PFSK-1 (cell line): ENCODE results near the gene FYN.

ENCODE experiments used
- FOXP2 ChIP-seq: optimal IDR thresholded peaks from 2 replicates; pipeline ENCODE3; 2011; ENCODE audit warnings: borderline replicate concordance, control low read depth, inconsistent platforms; ENCODE audit not compliant: insufficient read depth; ENCODE audit errors: extremely low read length, extremely low read depth
- POLR2AphosphoS5 ChIP-seq: IDR thresholded peaks from 2 replicates; pipeline ENCODE4 v1.6.1; 2012; ENCODE audit warnings: low read depth, mild to moderate bottlenecking, control low read depth, low read length, moderate library complexity
- SIN3A ChIP-seq: IDR thresholded peaks from 2 replicates; pipeline ENCODE4 v1.6.1; 2012; ENCODE audit warnings: mild to moderate bottlenecking, low read length, moderate library complexity, borderline replicate concordance; ENCODE audit not compliant: insufficient read depth
- TAF1 ChIP-seq: IDR thresholded peaks from 2 replicates; pipeline ENCODE4 v1.6.1; 2012; ENCODE audit warnings: low read length, control low read depth, borderline replicate concordance; ENCODE audit not compliant: insufficient read depth
- TF ChIP-seq, protein P1 (sequence below), 2 experiments: IDR thresholded peaks; 2 replicates each; pipeline versions ENCODE4 v1.6.1 to v1.8.0; 2011 to 2012; ENCODE audit warnings: low read depth in 2 of 2, low read length in 2 of 2, control low read depth in 1 of 2, inconsistent platforms in 1 of 2, mild to moderate bottlenecking in 1 of 2, moderate library complexity in 1 of 2; ENCODE audit not compliant: insufficient read depth in 1 of 2

DNA sequence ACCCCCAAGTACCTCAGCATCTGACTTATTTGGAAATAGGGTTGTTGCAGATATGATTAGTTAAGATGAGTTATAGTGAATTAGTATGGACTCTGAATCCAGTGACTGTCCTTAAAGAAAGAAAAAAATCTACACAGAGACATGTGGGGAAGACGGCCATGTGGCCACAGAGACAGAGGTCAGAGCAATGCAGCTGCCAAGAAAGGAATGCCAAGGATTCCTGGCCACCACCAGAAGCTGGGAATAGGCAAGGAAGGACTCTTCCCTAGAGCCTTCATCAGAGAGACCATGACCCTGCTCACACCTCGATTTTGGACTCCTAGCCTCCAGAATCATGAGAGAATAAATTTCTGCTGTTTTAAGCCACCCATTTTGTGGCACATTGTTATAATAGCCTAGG, 81.8 kb downstream of the FYN start:
- TF ChIP-seq POLR2AphosphoS5: no peak
- TF ChIP-seq SIN3A: no peak
- no peak for TF ChIP-seq TAF1
- TF ChIP-seq, protein P1, sequence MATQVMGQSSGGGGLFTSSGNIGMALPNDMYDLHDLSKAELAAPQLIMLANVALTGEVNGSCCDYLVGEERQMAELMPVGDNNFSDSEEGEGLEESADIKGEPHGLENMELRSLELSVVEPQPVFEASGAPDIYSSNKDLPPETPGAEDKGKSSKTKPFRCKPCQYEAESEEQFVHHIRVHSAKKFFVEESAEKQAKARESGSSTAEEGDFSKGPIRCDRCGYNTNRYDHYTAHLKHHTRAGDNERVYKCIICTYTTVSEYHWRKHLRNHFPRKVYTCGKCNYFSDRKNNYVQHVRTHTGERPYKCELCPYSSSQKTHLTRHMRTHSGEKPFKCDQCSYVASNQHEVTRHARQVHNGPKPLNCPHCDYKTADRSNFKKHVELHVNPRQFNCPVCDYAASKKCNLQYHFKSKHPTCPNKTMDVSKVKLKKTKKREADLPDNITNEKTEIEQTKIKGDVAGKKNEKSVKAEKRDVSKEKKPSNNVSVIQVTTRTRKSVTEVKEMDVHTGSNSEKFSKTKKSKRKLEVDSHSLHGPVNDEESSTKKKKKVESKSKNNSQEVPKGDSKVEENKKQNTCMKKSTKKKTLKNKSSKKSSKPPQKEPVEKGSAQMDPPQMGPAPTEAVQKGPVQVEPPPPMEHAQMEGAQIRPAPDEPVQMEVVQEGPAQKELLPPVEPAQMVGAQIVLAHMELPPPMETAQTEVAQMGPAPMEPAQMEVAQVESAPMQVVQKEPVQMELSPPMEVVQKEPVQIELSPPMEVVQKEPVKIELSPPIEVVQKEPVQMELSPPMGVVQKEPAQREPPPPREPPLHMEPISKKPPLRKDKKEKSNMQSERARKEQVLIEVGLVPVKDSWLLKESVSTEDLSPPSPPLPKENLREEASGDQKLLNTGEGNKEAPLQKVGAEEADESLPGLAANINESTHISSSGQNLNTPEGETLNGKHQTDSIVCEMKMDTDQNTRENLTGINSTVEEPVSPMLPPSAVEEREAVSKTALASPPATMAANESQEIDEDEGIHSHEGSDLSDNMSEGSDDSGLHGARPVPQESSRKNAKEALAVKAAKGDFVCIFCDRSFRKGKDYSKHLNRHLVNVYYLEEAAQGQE (IDR thresholded peaks at IDR 0.05; ENCODE audit: insufficient read depth in 1 of 2, low read depth in 2 of 2, low read length in 2 of 2): no peak
- no peak for TF ChIP-seq FOXP2
